ENCODE results near the gene GABRB2. TPM values are rescaled to one million over a fixed set of nuclear protein-coding genes. Genes with fewer than 3 reads are reported as not detected.

GABRB2 gene
- total and polyA plus RNA-seq, 12 donors, result under 0.01 to 0.42 (median 0.18) TPM; not detected in 2

- 1 to 3% methylated on average over 7 of the region's 7 CpGs for WGBS, 2 donors
- DNase-seq, result no peak
- H3K36me3 ChIP-seq, result no peaks in the 10 kb centered on the region
- H3K4me3 ChIP-seq, result no peak overlapping the region
- H3K27me3 ChIP-seq, result peaks cover 4 to 78% (median 54%) of the 10 kb centered on the region in 7 donors
- peak in 1 of 8 donors; percentile 41 for ATAC-seq
- TF ChIP-seq, protein P1, sequence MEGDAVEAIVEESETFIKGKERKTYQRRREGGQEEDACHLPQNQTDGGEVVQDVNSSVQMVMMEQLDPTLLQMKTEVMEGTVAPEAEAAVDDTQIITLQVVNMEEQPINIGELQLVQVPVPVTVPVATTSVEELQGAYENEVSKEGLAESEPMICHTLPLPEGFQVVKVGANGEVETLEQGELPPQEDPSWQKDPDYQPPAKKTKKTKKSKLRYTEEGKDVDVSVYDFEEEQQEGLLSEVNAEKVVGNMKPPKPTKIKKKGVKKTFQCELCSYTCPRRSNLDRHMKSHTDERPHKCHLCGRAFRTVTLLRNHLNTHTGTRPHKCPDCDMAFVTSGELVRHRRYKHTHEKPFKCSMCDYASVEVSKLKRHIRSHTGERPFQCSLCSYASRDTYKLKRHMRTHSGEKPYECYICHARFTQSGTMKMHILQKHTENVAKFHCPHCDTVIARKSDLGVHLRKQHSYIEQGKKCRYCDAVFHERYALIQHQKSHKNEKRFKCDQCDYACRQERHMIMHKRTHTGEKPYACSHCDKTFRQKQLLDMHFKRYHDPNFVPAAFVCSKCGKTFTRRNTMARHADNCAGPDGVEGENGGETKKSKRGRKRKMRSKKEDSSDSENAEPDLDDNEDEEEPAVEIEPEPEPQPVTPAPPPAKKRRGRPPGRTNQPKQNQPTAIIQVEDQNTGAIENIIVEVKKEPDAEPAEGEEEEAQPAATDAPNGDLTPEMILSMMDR (IDR thresholded peaks at IDR 0.05), result peak in 8 of 9 donors; percentile 32 to 78 (median 64)
- H3K9me3 ChIP-seq, result peaks cover 0 to 3% (median 0%) of the 10 kb centered on the region in 11 donors
- no peak overlapping the region for H3K27ac ChIP-seq
- H3K4me1 ChIP-seq, result peaks cover 0 to 27% (median 16%) of the 10 kb centered on the region in 9 donors
- intact Hi-C loops (cut with DNase I), result loop anchor here in 2 of 10 donors (10.0 kb wide), 2 partner anchors 1800 to 1860 kb away; no protein-coding TSS in a partner anchor
Measured at GRCh38 chr5:161544350-161544765, 2.2 kb downstream of the GABRB2 start.

- DNase-seq, result no peak
- H3K4me3 ChIP-seq, result no peak overlapping the region
- 53 to 60% methylated on average over 1 of the region's 1 CpG for WGBS, 2 donors
- peaks cover 0 to 26% (median 1%) of the 10 kb centered on the region in 7 donors for H3K27me3 ChIP-seq
- intact Hi-C loops (cut with DNase I), result no loop called here
- H3K4me1 ChIP-seq, result no peaks in the 10 kb centered on the region
- H3K36me3 ChIP-seq, result no peaks in the 10 kb centered on the region
- H3K27ac ChIP-seq, result no peak overlapping the region
- peaks cover 0 to 3% (median 0%) of the 10 kb centered on the region in 11 donors for H3K9me3 ChIP-seq
- TF ChIP-seq, protein P1 (IDR thresholded peaks at IDR 0.05), result no peak
- ATAC-seq, result no peak
Measured at GRCh38 chr5:161539016-161539415, 7.5 kb downstream of the GABRB2 start.

DNA sequence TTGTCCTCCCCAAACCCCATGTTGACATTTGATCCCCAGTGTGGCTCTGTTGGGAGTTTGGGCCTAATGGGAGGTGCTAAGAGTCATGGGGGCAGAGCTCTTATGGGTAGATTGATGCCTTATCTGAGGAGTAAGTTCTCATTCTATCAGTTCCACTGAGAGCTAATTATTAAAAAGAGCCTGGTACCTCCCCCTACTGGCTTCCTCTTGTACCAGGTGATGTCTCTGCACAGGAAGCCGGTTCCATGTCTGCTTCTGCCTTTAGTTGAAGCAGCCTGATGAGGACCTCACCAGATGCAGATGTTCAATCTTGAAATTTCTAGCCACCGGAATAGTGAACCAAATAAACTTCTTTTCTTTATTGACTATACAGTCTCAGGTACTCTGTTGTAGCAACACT is 10.8 kb downstream of the GABRB2 start:
- Histone ChIP-seq H3K4me3 (no peak overlapping the region), H3K36me3 (no peaks in the 10 kb centered on the region), H3K27ac (no peak overlapping the region), H3K4me1 (no peaks in the 10 kb centered on the region), H3K9me3 (no peaks in the 10 kb centered on the region), H3K27me3 (no peaks in the 10 kb centered on the region)
- TF ChIP-seq, protein P1 (IDR thresholded peaks at IDR 0.05), result no peak
- DNase-seq (no peak), ATAC-seq (no peak)
- 79 to 87% methylated on average over 2 of the region's 2 CpGs for WGBS, 2 donors
- intact Hi-C loops (cut with DNase I), result no loop called here

GRCh38 chr5:161530700-161531099 is 15.8 kb downstream of the GABRB2 start:
- Histone ChIP-seq H3K36me3 (no peaks in the 10 kb centered on the region), H3K27me3 (no peaks in the 10 kb centered on the region), H3K4me1 (no peaks in the 10 kb centered on the region), H3K4me3 (no peak overlapping the region), H3K27ac (no peak overlapping the region), H3K9me3 (peaks cover 0 to 6% (median 0%) of the 10 kb centered on the region in 11 donors)
- 27 to 40% methylated on average over 2 of the region's 2 CpGs for WGBS, 2 donors
- intact Hi-C loops (cut with DNase I), result no loop called here
- no peak for DNase-seq
- TF ChIP-seq, protein P1 (IDR thresholded peaks at IDR 0.05), result no peak
- no peak for ATAC-seq

Measured in heart right ventricle (tissue), 16 donors.